ENCODE data around the gene ACTG2.
A peak's percentile ranks its signal among the peaks of the same experiment; 100 is the strongest.

Gene ACTG2

GRCh38 chr2:73892631-73893329, at the start of gene ACTG2:
ACTG2 (plus strand) TSS chr2:73893008; CDS start chr2:73901312, 8,304 bp downstream.
- Histone ChIP-seq H3K9me3 (ENCODE audit: control insufficient read depth, low read length) (no peaks in the 10 kb centered on the region), H3K9ac (no peak within 1 kb of the TSS), H3K36me3 (ENCODE audit: control insufficient read depth, insufficient read depth, low read length) (no peaks in the 10 kb centered on the region), H3K4me2 (ENCODE audit: low read length) (no peak within 1 kb of the TSS), H3K79me2 (no peaks in the 10 kb centered on the region), H2AFZ (no peak within 1 kb of the TSS), H3K27me3 (ENCODE audit: control insufficient read depth, insufficient read depth, low read length) (no peaks in the 10 kb centered on the region), H3K4me3 (ENCODE audit: low read depth, low read length) (no peak within 1 kb of the TSS), H3K27ac (no peak within 1 kb of the TSS), H3K4me1 (no peaks in the 10 kb centered on the region)
- TF ChIP-seq CTCF (IDR thresholded peaks at IDR 0.05) = no peak

GRCh38 chr2:73844087-73844486, 48.7 kb upstream of the ACTG2 start:
- no peak for TF ChIP-seq CTCF (IDR thresholded peaks at IDR 0.05)
- Histone ChIP-seq H3K27ac (no peak overlapping the region), H3K79me2 (no peaks in the 10 kb centered on the region), H2AFZ (no peak overlapping the region), H3K4me2 (ENCODE audit: low read length) (no peak overlapping the region), H3K9ac (no peak overlapping the region), H3K36me3 (ENCODE audit: control insufficient read depth, insufficient read depth, low read length) (no peaks in the 10 kb centered on the region), H3K4me3 (ENCODE audit: low read depth, low read length) (no peak overlapping the region), H3K27me3 (ENCODE audit: control insufficient read depth, insufficient read depth, low read length) (no peaks in the 10 kb centered on the region), H3K4me1 (no peaks in the 10 kb centered on the region), H3K9me3 (ENCODE audit: control insufficient read depth, low read length) (no peaks in the 10 kb centered on the region)

- Histone ChIP-seq H3K27me3 (ENCODE audit: control insufficient read depth, insufficient read depth, low read length) (no peaks in the 10 kb centered on the region), H3K4me2 (ENCODE audit: low read length) (no peak overlapping the region), H2AFZ (no peak overlapping the region), H3K27ac (no peak overlapping the region), H3K4me3 (ENCODE audit: low read depth, low read length) (no peak overlapping the region), H3K36me3 (ENCODE audit: control insufficient read depth, insufficient read depth, low read length) (no peaks in the 10 kb centered on the region), H3K9me3 (ENCODE audit: control insufficient read depth, low read length) (no peaks in the 10 kb centered on the region), H3K79me2 (no peaks in the 10 kb centered on the region), H3K4me1 (no peaks in the 10 kb centered on the region), H3K9ac (no peak overlapping the region)
- no peak for TF ChIP-seq CTCF (IDR thresholded peaks at IDR 0.05)
These were observed 42.8 kb upstream of the ACTG2 start for GRCh38 chr2:73850009-73850408.

- H3K4me1 ChIP-seq = no peaks in the 10 kb centered on the region
- H3K27ac ChIP-seq = no peak overlapping the region
- no peaks in the 10 kb centered on the region for H3K36me3 ChIP-seq (ENCODE audit: control insufficient read depth, insufficient read depth, low read length)
- TF ChIP-seq CTCF (IDR thresholded peaks at IDR 0.05) = peak; percentile 13
- no peaks in the 10 kb centered on the region for H3K27me3 ChIP-seq (ENCODE audit: control insufficient read depth, insufficient read depth, low read length)
- no peaks in the 10 kb centered on the region for H3K79me2 ChIP-seq
- H3K9ac ChIP-seq = no peak overlapping the region
- H3K9me3 ChIP-seq (ENCODE audit: control insufficient read depth, low read length) = no peaks in the 10 kb centered on the region
- H3K4me2 ChIP-seq (ENCODE audit: low read length) = no peak overlapping the region
- no peak overlapping the region for H2AFZ ChIP-seq
- no peak overlapping the region for H3K4me3 ChIP-seq (ENCODE audit: low read depth, low read length)
These were observed 41.5 kb upstream of the ACTG2 start for GRCh38 chr2:73851274-73851673.

- no peak overlapping the region for H3K27ac ChIP-seq
- H3K36me3 ChIP-seq (ENCODE audit: control insufficient read depth, insufficient read depth, low read length) = no peaks in the 10 kb centered on the region
- no peak for TF ChIP-seq CTCF (IDR thresholded peaks at IDR 0.05)
- H2AFZ ChIP-seq = no peak overlapping the region
- no peaks in the 10 kb centered on the region for H3K9me3 ChIP-seq (ENCODE audit: control insufficient read depth, low read length)
- no peaks in the 10 kb centered on the region for H3K27me3 ChIP-seq (ENCODE audit: control insufficient read depth, insufficient read depth, low read length)
- H3K79me2 ChIP-seq = no peaks in the 10 kb centered on the region
- H3K4me3 ChIP-seq (ENCODE audit: low read depth, low read length) = no peak overlapping the region
- H3K4me1 ChIP-seq = no peaks in the 10 kb centered on the region
- H3K9ac ChIP-seq = no peak overlapping the region
- H3K4me2 ChIP-seq (ENCODE audit: low read length) = no peak overlapping the region
These were observed 40.8 kb upstream of the ACTG2 start for GRCh38 chr2:73852020-73852419.

Data from parathyroid adenoma (tissue), 2 donors.